ENCODE results near the gene YIPF3.
A peak's percentile ranks its signal among the peaks of the same experiment; 100 is the strongest.
"Not testable (repeated sequence)": the region's sequence is repeated elsewhere in the genome, so short reads cannot be mapped to it uniquely, and the experiment has no call there.

YIPF3 gene

DNA sequence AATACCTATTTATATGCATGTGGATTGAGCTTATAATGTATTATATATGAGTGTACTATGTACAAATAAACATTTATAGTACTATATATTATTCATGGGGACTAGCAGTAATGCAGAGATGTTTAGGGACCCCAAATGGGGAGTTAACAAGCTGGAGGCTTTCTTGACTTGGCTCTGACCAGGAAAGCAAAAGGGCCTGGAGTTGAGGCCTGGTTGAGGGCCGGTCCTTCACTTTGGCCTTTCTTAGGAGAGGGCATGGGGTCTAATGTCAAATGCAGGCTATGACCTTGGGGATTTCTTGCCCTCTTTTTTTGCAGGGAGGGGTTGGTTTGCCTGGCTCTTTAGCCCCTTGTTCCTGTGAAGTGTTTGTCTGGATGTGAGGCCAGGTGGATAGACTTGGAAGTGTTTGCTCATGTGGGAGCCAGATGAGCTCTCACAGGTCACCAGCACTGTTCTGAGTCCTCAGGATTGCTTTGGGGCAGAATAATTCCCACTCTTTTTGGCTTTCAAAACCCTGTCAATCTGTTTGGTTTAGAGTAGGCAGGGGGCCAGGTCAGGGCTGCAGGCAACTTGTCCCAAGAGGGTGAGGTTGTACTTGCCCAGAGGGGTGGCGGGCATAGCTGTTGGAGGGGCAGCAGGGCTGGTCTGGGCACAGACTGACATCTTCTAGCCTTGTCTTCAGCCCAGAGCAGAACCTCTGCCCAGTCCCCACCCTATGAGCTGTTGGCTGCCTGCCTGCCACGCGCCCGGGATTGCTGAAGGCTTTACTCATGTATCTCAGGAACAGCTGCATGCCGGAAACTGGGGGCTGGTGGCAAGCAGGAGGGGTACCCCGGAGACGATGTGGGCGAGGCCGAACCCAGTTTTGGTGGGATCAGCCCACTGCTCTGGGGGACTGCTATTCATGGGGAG, 24.7 kb downstream of the YIPF3 start:
- no peak for DNase-seq (ENCODE audit: low spot score)

DNA sequence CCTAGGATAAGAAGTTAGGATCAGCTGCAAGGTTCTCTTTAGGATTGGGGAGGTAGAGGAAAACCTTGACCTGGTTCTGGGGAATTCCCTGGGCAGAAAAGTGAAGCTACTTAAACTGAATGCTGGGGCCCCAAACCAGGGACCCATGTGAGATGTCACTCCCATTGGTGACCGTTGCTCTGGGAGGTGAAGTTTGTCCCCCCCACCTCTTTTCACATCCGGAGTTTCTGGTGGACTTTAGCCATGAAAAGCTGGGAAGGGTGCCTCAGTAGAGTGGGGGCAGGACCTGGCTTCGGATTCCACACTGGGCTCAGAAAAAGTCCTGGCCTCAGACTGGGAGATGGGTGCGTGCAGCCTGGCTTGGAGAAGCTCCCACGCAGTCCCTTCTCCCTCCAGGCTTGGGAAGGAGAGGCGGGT, 26.2 kb downstream of the YIPF3 start:
- no peak for DNase-seq (ENCODE audit: low spot score)

DNA sequence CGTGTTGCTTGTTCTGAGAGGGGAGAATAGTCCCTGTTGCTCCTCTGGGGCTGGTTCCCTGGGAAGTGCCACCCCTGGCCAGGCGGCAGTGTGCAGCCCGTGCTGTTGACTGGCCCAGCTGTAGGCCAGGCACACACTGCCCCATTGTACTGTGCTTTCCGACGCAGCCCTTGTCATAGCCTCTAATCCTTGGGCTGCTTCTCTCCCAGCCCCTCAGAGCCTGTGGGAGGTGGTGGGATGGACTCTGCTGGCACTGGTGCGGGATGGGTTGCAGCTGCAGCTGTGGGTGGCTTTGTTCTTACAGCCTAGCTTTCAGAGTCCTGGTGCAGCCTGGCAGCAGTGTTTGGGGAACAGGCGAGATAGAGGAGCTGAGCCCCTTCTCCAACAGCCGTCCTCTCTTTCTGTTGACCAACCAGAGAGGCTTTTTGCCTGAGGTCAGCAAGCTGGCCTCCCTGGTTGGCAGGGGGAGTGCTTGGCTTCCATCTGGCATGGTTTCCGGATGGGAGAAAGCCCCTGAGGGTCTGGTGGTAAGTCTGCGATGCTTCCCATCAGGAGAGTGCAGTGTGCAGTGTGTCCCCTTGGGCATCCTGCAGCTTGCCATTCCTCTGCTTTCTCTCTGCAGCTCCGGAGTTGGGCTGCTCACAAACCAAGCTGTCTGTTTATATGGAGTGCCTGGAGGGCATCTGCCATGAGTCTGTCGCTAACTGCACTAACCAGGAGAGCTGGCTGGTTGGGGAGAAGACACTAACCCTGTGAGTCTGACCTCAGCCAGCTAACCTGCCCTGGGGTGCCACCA, 27.3 kb downstream of the YIPF3 start:
- DNase-seq (ENCODE audit: low spot score), result no peak

DNA sequence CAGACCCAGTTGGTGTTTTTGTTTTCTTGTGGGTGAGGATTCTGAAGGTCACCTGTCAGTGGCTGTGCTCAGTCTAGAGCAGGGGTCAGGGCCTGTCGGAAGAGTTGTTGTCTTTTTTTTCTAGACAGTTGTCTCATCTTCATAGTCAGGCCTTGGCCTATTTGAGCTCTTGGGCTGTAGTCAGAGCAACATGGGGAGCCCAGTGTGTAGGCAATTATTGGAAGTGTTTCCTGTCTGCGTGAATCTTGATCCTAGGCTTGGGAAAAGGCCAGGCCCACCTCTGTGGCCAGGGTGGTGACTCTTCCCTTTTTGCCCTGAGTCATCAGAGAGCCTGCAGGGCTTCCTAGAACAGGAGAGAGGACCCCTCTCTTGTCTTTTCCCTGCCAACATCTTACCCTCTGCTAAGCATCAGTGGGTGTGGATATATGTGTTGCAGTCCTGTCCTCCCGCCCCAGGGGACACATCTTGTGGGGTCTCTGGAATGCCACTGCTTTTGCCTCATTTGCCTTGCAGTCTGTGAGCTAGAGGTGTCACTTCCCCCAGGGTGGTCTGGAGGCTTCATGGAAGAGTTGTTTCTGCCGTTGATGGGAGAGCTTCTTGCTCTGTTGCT, 28.0 kb downstream of the YIPF3 start:
- no peak for DNase-seq (ENCODE audit: low spot score)

DNA sequence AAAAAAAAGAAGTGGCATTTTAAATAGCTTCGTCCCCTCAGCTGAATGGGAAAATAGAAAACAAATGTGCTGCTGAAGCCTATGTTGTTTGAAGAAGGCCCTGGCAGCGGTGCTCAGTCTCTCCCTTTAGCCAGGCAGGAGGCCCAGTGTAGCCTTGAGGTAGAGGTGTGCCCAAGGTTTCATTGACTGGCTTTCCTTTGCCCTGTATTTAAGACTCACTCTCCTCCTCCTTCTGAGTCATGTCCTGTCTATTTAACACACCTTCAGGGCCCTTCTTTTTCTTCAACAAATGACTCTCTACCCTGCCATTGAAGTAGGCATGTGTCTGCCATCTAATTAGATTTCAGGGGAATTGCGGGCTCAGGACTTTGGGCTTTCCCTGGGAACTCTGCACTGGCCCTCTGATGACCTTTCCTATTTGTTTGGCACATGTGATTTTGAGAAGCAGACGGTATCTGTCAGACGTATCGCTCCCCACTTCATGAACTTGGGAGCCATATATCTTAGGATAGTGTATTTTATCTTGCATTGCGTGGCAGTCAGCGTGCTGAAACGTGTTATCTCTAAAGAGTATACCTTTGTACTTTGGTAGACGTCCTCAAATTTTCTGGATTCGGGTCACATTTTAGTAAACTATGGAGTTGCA, 35.0 kb downstream of the YIPF3 start:
- DNase-seq (ENCODE audit: low spot score), result peak; percentile 26

DNA sequence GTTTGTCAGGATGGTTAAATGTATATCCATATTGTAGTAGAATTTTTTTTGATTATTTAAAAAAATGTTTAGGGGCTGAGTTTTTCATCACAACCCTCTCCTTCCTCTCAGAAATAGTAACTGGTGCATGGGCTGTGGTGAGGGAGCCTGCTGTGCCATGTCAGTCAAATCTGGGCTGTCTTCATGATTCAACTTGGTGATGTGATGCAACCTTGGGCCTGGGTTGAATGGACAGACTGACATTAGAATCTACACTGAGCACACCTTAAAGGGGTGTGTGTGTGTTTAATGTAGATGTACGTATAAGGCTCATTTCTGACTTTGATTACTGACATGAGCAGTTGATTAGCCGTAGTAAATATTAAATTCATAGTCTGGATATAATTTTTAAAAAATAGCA, 35.7 kb downstream of the YIPF3 start:
- peak; percentile 54 for DNase-seq (ENCODE audit: low spot score)

DNA sequence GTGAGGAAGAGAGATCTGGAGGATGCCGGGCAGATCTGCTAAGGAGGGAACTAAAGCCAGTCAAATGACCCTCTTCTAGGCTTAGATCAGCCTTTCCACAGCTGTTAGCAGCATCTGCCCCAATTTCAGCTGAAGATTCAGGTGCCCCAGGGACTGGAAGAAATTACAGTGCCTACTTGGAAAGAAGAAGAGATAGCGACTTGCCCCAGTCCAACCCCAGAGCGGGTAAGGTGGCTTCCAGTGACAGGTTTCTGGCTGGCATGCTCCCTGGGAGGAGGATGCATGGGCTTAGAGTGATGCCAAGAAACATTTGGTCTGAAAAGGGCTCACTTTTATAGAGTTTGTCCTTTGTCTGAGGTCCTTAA, 38.7 kb downstream of the YIPF3 start:
- DNase-seq (ENCODE audit: low spot score), result no peak

DNA sequence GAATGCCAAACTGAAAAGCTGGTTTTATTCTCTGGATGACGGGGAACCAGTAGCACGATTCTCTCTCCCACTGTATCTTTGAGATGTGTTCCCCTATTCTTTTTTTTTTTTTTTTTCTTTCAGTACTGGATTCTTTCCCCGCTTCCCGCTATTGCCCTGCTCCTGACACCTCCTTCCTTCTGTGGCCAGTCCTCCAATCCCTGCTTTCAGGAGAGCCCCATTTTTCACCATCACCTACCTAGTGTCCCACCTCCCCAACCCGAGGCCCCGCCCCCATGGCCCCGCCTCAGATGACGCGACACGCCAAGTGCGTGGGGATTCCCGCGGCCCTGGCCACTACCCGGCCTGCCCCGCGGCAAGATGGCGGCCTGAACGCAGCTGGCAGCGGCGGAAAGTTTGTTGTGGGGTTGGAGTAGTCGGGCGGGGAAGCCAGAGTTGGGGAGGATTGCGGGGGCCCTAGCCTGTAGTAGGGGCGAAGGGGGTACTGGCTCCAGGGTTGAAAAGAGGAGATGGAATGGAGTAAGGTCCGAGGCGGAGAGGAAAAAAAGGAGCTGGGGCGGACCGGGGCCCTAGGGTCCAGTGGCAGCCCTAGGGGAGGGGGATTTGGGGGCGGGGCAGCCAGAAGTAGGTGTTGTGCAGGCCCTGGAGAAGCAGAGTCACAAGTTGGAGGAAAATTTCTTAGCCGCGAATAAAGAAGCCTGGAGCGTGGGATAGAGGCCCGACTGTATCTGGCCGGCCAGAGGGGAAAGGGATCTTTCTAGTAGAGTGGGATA, 39.3 kb downstream of the YIPF3 start, which contains the start of gene TJAP1:
Gene TJAP1, plus strand, starts transcription at position 336 of the 773 bp plus-strand sequence. CDS start 21,432 bp downstream, outside the sequence.
- DNase-seq (ENCODE audit: low spot score), result peak; percentile 82

DNA sequence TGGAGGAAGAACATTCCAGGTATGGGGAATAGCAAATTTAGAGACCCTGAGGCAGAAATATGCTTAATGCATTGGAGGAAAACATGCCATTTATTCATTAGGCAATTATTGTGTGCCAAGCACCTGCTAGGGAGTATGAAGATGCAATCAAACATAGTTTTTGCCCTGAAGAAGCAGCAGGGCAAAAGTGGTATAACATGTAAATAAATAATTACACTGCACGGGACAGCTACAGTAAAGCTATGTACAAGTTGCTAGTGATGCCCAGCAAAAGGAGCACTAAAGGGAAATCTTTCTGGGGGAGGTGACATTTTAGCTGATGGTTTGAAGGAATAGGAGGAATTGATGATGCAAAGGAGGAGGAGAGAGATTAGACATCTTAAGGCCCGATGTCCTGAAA, 40.0 kb downstream of the YIPF3 start:
- DNase-seq (ENCODE audit: low spot score), result peak; percentile 37

DNA sequence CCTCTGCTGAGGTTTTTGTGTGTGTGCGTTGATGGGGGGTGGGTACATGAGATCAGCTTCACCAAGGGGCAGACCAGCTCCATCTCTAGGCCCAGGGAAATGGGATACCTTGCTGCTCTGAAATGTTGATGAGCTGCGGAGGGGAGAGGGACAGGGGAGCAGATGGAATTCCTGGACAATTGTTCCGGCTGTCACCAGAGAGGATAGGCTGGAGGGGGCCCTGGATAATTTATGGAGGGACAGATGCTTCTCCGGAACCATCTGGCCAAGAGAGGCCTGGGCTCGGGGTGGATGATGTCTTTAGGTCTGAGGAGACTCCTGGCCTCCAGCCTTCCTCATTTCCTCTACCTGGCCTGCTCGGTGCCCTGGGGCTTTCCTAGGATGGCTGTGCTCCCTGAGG, 41.2 kb downstream of the YIPF3 start:
- DNase-seq (ENCODE audit: low spot score), result no peak

DNA sequence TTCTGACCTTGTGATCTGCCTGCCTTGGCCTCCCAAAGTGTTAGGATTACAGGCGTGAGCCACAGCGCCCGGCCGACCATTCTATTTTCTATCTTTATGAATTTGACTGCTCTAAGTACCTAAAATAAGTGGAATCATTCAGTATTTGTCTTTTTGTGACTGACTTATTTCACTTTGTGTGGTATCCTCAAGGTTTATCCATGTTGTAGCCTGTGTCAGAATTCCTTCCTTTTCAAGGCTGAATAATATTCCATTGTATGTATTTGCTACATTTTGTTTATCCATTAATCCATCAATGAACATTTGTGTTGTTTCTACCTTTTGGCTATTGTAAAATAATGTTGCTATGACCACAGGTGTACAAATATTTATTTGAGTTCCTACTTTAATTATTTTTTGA, 44.2 kb downstream of the YIPF3 start:
- DNase-seq (ENCODE audit: low spot score), result no peak

DNA sequence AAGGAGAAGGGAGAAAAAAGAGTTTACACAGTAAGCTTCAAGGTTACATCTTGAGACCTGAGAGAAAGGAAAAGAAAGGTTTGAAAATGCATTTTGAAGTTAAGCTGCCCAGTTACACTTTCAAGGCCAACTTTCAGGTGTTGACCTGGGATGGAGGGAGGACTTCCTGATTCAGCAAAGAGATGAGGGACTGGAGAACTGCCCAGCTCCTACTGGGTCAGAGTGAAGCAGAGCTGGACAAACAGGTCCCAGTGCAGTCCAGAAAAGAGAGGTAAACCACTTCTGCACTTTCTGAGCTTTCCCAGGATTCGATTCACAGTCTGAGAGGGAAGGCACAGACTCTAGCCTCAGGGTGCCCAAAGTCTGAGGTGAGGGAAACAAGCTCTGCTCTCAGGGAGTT, 45.3 kb downstream of the YIPF3 start:
- no peak for DNase-seq (ENCODE audit: low spot score)

DNA sequence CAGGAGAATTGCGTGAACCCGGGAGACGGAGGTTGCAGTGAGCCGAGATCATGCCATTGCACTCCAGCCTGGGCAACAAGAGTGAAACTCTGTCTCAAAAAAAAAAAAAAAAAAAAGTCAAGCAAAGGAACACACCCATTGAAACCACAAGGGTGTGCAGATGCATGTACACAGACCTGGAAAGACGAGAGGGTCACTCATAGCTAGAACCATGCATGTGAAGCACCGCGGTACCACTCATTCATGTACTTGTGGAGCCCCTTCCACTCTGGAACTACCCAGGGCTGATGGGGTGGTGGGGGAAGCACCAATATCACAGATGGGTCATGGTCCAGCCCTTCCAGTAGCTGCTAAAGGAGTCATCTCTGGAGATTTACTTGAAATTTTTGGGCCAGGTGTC, 46.8 kb downstream of the YIPF3 start:
- DNase-seq (ENCODE audit: low spot score), result no peak

DNA sequence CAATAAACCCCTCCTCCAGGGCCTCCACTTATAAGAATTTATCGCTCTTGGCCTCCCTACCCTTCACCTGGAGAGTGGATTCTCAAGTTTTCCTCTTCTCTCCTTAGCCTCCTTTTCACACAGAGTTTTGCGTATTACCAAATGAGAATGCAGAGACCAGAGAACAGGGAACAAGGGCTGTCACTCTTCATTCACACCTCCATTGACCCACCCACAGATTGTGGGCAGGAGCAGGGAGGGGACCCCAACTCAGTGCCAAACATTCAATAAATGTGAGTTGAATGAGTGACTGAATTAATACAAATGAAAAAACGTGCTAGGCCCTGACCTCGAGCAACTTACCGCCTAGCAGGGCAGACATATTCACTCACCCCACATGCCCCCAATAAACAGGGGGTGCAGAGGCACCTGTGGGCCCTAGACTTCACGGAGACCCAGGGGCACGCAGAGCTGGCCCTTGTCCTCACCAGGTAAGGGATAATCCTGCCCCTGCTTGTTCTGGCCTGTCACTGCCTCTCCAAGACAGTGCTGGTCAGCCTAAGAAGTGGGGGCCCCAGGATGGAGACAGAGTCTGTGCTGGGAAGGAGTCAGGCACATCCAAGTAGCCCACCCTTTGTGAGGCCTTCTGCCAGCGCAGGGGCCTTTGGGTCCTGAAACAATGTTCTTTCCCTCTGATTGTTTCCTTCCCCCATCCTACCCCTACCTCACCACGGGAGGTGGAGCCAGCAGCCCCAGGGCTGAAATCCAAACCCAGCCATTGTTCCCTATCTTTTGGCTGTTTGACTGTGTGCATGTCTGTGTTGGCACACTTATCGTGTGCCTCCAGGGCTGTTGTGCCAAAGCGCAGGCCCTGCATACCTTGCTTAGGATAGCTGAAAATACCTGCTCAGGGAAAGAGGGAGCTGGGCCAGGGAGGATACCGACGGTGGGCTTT, 47.7 kb downstream of the YIPF3 start:
- DNase-seq (ENCODE audit: low spot score), result no peak

DNA sequence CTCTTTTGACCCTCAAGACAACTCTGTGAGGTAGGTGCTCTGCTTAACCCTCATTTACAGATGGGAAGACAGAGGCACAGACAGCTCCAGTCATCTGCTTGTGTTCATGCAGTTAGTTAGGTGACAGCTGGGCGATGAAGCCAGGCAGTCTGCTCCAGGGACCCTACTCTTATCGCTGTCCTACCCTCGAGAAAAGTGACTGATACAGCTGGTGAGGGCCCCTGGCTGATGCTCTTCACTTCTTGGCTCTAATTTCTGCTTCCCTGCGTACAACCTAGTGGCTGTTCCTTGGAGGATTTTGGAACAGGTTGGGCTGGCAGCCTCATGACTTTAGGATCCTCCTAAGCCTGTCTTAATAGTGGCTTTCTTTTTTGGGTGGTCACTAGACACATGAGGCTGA, 48.5 kb downstream of the YIPF3 start:
- DNase-seq (ENCODE audit: low spot score), result no peak

DNA sequence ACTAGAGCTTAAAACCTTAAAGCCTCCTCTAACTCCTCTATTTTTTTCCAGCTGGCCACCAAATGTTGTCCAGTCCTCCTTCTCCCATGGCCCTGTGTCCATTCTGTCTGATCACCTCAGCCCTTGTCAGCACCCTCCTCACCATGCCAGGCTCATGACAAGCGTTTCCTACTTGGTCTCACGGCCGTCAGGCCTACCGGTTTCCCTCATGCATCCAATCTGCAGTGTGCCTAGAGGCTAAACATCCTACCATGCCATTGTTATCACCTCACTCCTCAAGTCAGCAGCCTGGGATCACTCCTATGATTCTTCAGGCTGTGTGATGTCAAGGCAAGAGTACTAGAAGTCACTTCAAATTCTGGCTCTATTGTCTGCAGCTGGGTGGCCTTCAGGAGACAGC, 49.0 kb downstream of the YIPF3 start:
- no peak for DNase-seq (ENCODE audit: low spot score)

DNA sequence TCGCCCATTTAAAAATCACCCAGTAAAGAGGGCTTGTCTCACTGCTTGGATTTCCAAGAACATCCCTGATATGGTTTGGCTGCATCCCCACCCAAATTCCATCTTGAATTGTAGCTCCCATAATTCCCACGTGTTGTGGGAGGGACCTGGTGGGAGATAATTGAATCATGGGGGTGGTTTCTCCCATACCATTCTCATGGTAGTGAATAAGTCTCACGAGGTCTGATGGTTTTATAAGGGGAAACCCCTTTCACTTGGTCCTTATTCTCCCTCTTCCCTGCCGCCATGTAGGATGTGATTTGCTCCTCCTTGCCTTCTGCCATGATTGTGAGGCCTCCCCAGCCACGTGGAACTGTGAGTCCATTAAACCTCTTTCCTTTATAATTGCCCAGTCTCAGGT, 49.5 kb downstream of the YIPF3 start:
- not testable (repeated sequence) for DNase-seq (ENCODE audit: low spot score)

DNA sequence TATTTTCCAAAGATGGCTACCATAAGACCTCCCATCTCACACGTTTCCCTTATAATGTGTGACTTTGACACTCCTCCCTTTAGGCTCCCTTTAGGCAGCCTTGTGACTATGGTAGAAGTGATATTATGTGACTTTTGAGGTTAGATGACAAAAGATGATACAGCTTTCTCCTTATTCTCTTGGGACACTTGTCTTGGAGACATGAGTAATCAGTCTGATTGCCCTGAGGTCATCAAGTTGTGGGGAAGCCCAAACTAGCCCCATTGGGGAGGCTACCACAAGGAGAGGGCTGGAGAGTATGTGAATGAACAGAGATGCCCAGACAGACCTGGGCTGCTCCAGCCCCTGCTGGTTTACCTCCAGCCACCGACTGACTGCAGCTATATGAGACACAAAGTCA, 50.8 kb downstream of the YIPF3 start:
- DNase-seq (ENCODE audit: low spot score), result no peak

DNA sequence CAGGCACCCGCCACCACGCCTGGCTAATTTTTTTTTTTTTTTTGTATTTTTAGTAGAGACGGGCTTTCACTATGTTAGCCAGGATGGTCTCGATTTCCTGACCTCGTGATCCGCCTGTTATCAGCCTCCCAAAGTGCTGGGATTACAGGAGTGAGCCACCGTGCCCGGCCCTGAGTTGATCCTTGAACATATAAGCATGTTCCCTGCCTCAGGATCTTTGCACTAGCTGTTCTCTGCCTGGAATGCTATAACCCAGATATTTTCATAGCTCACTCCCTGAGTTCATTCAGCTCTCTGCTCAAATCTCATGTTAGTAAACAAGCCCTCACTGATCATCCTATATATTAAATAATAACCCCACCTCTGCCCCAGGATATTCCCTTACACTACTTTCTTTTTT, 52.4 kb downstream of the YIPF3 start:
- no peak for DNase-seq (ENCODE audit: low spot score)

DNA sequence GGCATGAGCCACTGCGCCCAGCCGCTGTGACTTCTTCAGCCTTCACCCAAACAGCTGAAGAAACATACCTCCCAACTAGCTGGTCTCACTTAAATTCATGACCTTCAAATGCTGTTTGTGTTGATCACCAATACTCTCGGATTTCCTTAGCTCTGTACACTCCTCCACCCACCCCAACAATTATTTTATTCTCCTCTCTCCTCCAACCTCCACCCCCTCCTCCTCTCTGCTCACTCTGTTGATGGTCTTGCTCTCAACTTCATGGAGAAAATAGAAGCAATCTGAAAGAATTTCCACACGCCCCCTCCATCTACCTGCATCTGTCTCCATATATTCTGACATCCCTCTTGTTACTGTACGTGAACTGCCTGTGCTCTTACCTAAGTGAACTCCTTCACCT, 54.8 kb downstream of the YIPF3 start:
- DNase-seq (ENCODE audit: low spot score), result no peak
